CD14-positive monocyte (primary cell): ENCODE measurements around the gene WFDC8. TPM values are rescaled to one million over a fixed set of nuclear protein-coding genes. Genes with fewer than 3 reads are reported as not detected.

ENCODE experiments used
- DNase-seq, 3 donors: peaks; one replicate each; pipeline ENCODE4 v3.0.0-alpha.2; 2011 to 2022
- H2AFZ ChIP-seq: 2 replicates; pipeline ENCODE4 v1.6.0; 2012; ENCODE audit warnings: mild to moderate bottlenecking, low read depth, low read length, inconsistent platforms; ENCODE audit not compliant: insufficient read depth, poor library complexity, severe bottlenecking
- H3K27ac ChIP-seq, 2 donors: 1 replicate in 1 of 2; 2 replicates in 1 of 2; pipeline ENCODE4 v1.5.1; 2012 to 2013; ENCODE audit warnings: low read length in 2 of 2, control low read depth in 1 of 2, inconsistent platforms in 1 of 2, low read depth in 1 of 2, mild to moderate bottlenecking in 1 of 2
- H3K27me3 ChIP-seq, 2 donors: one replicate each; pipeline versions ENCODE4 v1.6.0 to v1.6.1; 2011 to 2013; ENCODE audit warnings: low read length in 2 of 2; ENCODE audit not compliant: control insufficient read depth in 2 of 2, insufficient read depth in 2 of 2
- H3K36me3 ChIP-seq, 2 donors: replicated peaks in 1 of 2; 1 replicate in 1 of 2; 2 replicates in 1 of 2; pipeline versions ENCODE4 v1.5.1 to v1.6.1; 2012 to 2013; ENCODE audit warnings: low read length in 2 of 2, control low read depth in 1 of 2, inconsistent platforms in 1 of 2, mild to moderate bottlenecking in 1 of 2; ENCODE audit not compliant: insufficient read depth in 2 of 2, control insufficient read depth in 1 of 2
- H3K4me1 ChIP-seq, 2 donors: 1 replicate in 1 of 2; 2 replicates in 1 of 2; pipeline versions ENCODE4 v1.5.1 to v1.6.1; 2012 to 2013; ENCODE audit warnings: low read length in 2 of 2, control low read depth in 1 of 2, inconsistent platforms in 1 of 2, mild to moderate bottlenecking in 1 of 2, moderate library complexity in 1 of 2; ENCODE audit not compliant: insufficient read depth in 2 of 2, control insufficient read depth in 1 of 2
- H3K4me2 ChIP-seq: replicated peaks from 2 replicates; pipeline ENCODE3; 2012; ENCODE audit warnings: low read length, moderate library complexity, mild to moderate bottlenecking; ENCODE audit not compliant: poor library complexity, severe bottlenecking; ENCODE audit errors: extremely low read depth
- H3K4me3 ChIP-seq, 3 experiments: fragments of 200-600 bp in 1 of 3; sonication (generic) in 1 of 3; replicated peaks in 1 of 3; 1 replicate in 2 of 3; 2 replicates in 1 of 3; pipeline ENCODE4 v1.5.1; 2011 to 2013; ENCODE audit warnings: low read length in 3 of 3, mild to moderate bottlenecking in 3 of 3, control low read depth in 2 of 3, low read depth in 2 of 3, inconsistent platforms in 1 of 3, moderate library complexity in 1 of 3
- H3K79me2 ChIP-seq: 2 replicates; pipeline ENCODE4 v1.6.0; 2012; ENCODE audit warnings: mild to moderate bottlenecking, control low read depth, inconsistent platforms, low read length, moderate library complexity; ENCODE audit not compliant: insufficient read depth
- H3K9ac ChIP-seq: 2 replicates; pipeline ENCODE4 v1.6.0; 2017; ENCODE audit warnings: low read length, mild to moderate bottlenecking; ENCODE audit not compliant: insufficient read depth, poor library complexity, severe bottlenecking
- H3K9me3 ChIP-seq, 2 donors: replicated peaks in 1 of 2; 1 replicate in 1 of 2; 2 replicates in 1 of 2; pipeline versions ENCODE4 v1.5.1 to v1.6.1; 2012 to 2013; ENCODE audit warnings: low read length in 2 of 2, control low read depth in 1 of 2; ENCODE audit not compliant: control insufficient read depth in 1 of 2, insufficient read depth in 1 of 2
- H4K20me1 ChIP-seq: 2 replicates; pipeline ENCODE4 v1.6.0; 2012; ENCODE audit warnings: mild to moderate bottlenecking, low read length, control low read depth, moderate library complexity; ENCODE audit not compliant: insufficient read depth
- H3K27ac Mint-ChIP-seq, 7 donors: one replicate each; pipeline ENCODE4 v1.8.0; 2020; ENCODE audit warnings: mild to moderate bottlenecking in 7 of 7, mixed read lengths in 7 of 7, moderate library complexity in 6 of 7, inconsistent platforms in 2 of 7
- H3K27me3 Mint-ChIP-seq, 3 donors: one replicate each; pipeline ENCODE4 v1.8.0; 2021 to 2022; ENCODE audit warnings: low read depth in 3 of 3, mild to moderate bottlenecking in 3 of 3, mixed read lengths in 3 of 3, moderate library complexity in 3 of 3, inconsistent platforms in 1 of 3
- H3K36me3 Mint-ChIP-seq, 2 donors: one replicate each; pipeline ENCODE4 v1.8.0; 2020; ENCODE audit warnings: mixed read lengths in 2 of 2, inconsistent platforms in 1 of 2, mild to moderate bottlenecking in 1 of 2
- H3K4me1 Mint-ChIP-seq: one replicate; pipeline ENCODE4 v1.8.0; 2020; ENCODE audit warnings: mild to moderate bottlenecking, mixed read lengths
- H3K4me3 Mint-ChIP-seq, 2 donors: one replicate each; pipeline ENCODE4 v1.8.0; 2020; ENCODE audit warnings: mild to moderate bottlenecking in 2 of 2, mixed read lengths in 2 of 2, moderate library complexity in 1 of 2
- H3K9me3 Mint-ChIP-seq, 7 donors: one replicate each; pipeline ENCODE4 v1.8.0; 2020 to 2022; ENCODE audit warnings: mixed read lengths in 7 of 7, mild to moderate bottlenecking in 6 of 7, moderate library complexity in 6 of 7, inconsistent platforms in 2 of 7
- CTCF ChIP-seq: fragments of 200-600 bp; IDR thresholded peaks from one replicate; pipeline ENCODE4 v1.8.0; 2022; ENCODE audit warnings: antibody characterized with exemption, mild to moderate bottlenecking
- WGBS: methylation state at CpG from one replicate; pipeline ENCODE4 v1.1.5; 2013; ENCODE audit warnings: missing lambda C conversion rate; ENCODE audit not compliant: insufficient coverage; 5-methylcytosine and 5-hydroxymethylcytosine counted together
- intact Hi-C, 2 donors: fragments of 100-400 bp; cut with micrococcal nuclease; formaldehyde crosslinking; loops; one replicate each; pipeline versions ENCODE4 v1.15.0 to v1.15.1; 2023
- polyA plus RNA-seq, 3 donors: library from polyadenylated mRNA; depleted of rRNA in 1 of 3; unstranded in 2 of 3; stranded (reverse) in 1 of 3; fragments of 300-500 nt in 2 of 3; fragments of >200 nt in 1 of 3; fragmentation: Illumina TruSeq in 2 of 3; gene quantifications; 1 replicate in 2 of 3; 2 replicates in 1 of 3; pipeline ENCODE4 v1.2.3, GENCODE V29; 2012 to 2021

WFDC8 gene
- polyA plus RNA-seq, 3 donors, result not detected

- H3K4me2 ChIP-seq, result no peak overlapping the region
- H2AFZ ChIP-seq, result no peak overlapping the region
- no peaks in the 10 kb centered on the region for H3K79me2 ChIP-seq
- no peaks in the 10 kb centered on the region for H3K36me3 ChIP-seq
- no CpG with 5 or more reads among the region's 2 CpGs for WGBS
- intact Hi-C loops, result no loop called here
- no peaks in the 10 kb centered on the region for H3K36me3 Mint-ChIP-seq
- H3K9me3 ChIP-seq, result no peaks in the 10 kb centered on the region
- DNase-seq, result no peak
- H3K4me1 Mint-ChIP-seq, result no peaks in the 10 kb centered on the region
- H3K9ac ChIP-seq, result no peak overlapping the region
- H3K4me1 ChIP-seq, result no peaks in the 10 kb centered on the region
- H3K9me3 Mint-ChIP-seq, result no peaks in the 10 kb centered on the region
- no peak for TF ChIP-seq CTCF
- H3K4me3 ChIP-seq, result no peak overlapping the region
- no peak overlapping the region for H3K4me3 Mint-ChIP-seq
- no peak overlapping the region for H3K27ac ChIP-seq
- peaks cover 8 to 30% (median 17%) of the 10 kb centered on the region in 3 donors for H3K27me3 Mint-ChIP-seq
- H3K27ac Mint-ChIP-seq, result no peak overlapping the region
- H4K20me1 ChIP-seq, result no peaks in the 10 kb centered on the region
- H3K27me3 ChIP-seq, result peaks cover 7 to 13% of the 10 kb centered on the region in 2 donors
These were observed 72.7 kb downstream of the WFDC8 start for GRCh38 chr20:45506398-45506797.

GRCh38 chr20:45503403-45503802, 75.7 kb downstream of the WFDC8 start:
- Mint-ChIP-seq H3K4me1 (no peaks in the 10 kb centered on the region), H3K4me3 (no peak overlapping the region), H3K9me3 (peaks cover 0 to 2% (median 0%) of the 10 kb centered on the region in 7 donors), H3K36me3 (no peaks in the 10 kb centered on the region), H3K27ac (no peak overlapping the region), H3K27me3 (peaks cover 21 to 54% (median 36%) of the 10 kb centered on the region in 3 donors)
- intact Hi-C loops, result no loop called here
- Histone ChIP-seq H3K27ac (no peak overlapping the region), H3K27me3 (peaks cover 13 to 25% of the 10 kb centered on the region in 2 donors), H3K36me3 (no peaks in the 10 kb centered on the region), H3K4me2 (no peak overlapping the region), H3K4me1 (no peaks in the 10 kb centered on the region), H3K9ac (no peak overlapping the region), H3K9me3 (no peaks in the 10 kb centered on the region), H4K20me1 (no peaks in the 10 kb centered on the region), H3K4me3 (no peak overlapping the region), H2AFZ (no peak overlapping the region), H3K79me2 (no peaks in the 10 kb centered on the region)
- no CpG with 5 or more reads among the region's 2 CpGs for WGBS
- DNase-seq, result peak in 1 of 3 donors; percentile 44
- no peak for TF ChIP-seq CTCF
